GM18868 (cell line): ENCODE data around the gene LRRC4C.

Experiments used
- ATAC-seq: cut with Tn5 transposase; IDR thresholded peaks from one replicate; pipeline ENCODE4 v1.9.1; 2021; ENCODE audit warnings: mild to moderate bottlenecking, moderate library complexity; ENCODE audit not compliant: unreplicated experiment

LRRC4C gene

DNA sequence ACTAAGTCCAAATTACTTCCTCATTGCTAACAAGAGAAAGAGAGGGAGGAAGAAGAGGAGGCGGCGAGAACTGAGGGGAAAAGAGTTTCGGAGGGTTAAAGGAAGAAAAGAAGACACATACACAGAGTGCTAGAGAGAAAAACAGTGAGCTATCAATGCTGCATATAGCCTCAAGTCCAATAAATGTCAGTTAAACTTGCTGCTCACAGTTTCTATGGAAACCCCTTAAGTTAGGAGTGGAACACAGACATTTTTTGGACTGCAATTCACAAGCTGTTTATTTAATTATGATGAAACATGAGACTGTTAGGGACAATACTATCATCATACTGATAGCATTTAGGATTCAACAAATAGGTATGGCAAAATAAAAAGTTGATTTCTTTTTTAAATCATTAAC, 1320.4 kb downstream of the LRRC4C start:
- ATAC-seq, result no peak

DNA sequence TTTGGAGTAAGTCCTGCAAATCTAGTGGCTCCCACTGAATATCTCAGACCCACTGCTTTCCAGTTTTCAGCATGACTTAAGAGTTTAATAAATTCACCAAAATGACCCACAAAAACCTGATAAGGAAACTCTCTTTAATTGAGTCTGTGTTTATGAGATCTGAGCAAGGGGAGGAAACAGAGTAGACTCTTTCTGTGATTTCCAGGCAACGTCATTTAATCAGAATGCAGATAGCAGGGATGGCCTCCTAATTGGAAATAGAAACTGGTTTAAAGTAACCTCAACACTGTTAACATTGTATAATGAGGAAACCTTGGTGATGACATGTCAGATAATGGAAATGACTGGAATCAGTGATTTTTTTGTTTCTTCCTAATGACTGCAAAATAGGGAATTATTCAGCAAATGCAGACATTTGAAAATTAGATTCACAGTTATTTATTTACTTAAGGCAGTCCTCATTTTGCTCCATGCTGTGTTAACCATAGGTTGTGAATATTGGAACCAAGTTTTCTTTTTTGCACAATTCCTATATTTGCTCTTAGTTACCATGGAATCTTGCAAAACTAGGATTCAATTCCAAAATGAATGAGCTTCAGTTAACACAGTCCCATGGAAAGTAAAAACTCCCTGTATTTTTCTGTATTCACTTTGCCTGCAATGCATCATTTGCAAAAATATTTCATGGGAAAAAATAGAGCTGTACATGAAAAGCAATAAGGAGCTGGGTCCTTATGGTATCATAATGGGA, 1324.5 kb downstream of the LRRC4C start:
- ATAC-seq, result no peak

DNA sequence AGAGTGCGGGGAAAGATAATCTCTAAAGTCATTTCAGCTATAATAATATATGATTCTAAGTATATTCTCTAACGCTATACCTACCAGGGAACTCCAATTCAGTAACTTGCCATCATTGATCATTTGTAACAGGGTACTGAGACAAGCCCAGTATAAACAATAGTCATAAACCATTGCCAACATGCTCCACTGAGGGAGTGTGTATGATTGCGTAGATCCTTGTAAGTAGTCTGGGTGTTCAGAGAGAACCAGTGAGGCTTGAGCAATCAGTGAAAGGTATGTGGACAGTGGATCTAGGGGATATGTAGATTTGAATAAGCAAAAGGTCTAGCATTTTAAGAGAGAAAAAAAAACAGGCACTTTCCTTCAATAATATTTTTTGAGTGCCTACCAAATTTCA, 1326.0 kb downstream of the LRRC4C start:
- ATAC-seq, result no peak

DNA sequence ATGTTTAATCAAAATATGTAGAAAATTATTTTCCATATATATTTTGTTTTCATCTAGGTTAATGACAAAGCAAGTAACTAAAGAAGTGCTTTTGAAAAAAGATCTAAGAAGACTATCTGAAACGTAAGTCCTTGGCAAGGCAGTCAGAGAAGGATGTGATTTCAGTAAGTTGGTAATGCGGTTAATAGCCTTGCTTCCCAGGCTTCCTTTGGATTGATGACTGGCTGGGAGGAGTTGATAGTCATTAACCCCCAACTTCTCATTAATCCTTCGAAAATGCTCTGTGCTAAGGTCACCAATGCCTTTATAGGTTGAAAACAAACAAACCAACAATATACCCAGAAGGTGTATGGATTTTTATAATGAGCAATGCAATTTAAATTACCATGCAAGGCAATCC, 1326.5 kb downstream of the LRRC4C start:
- ATAC-seq, result no peak

DNA sequence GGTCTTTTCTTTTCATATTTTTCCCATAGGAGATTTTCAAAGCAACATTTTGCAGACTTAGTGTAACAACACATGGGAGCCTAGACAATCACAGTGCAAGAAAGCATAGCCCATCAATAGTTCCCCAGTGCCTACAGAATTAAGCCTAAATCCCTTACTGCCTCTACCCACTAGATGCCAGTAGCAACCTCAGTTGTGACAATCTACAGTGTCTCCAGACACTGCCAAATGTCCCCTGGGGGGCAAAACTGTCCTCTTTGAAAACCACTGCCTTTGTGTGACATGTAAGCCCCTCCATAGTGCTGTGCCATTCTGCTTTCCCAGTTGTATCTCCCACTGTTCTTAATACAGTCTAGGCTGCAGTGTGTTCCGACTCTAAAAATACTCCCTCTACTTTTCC, 1329.0 kb downstream of the LRRC4C start:
- no peak for ATAC-seq

DNA sequence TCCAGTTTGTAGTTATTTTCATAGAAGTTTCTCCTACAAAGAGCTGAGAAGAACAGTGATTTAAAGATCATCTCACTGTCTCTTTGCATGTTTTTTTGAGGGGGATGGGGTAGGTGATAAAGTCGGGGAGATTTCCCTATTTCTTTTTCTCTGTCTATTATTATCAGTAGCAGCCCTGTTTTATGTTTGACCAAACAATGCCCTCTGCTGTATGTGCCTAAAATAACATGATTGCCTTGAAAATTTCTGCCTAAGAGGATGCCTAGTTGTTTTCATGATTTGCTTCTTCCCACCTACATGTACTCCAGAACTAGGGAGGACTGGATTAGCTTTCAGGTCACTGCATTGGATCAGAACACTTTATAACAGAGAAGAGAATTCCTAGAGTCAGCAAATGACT, 1330.2 kb downstream of the LRRC4C start:
- no peak for ATAC-seq

DNA sequence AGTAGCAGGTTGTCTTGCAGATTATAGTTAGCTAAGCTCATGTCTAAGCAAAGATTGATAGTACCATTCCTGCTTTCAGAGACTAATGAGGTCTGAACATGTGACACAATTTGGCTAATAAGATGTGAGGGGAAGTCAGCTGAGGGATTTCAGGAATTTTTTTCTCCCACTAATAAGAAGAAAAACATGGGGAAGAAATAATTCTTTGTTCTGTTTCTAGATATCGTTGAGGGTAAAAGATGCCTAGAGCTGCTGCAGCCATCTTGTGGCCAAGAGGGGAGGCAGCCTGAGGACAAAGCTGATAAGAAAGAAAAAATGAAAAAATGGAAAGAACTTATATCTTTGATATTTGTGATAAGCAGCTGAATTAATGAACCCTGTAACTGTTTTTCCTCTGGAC, 1334.4 kb downstream of the LRRC4C start:
- no peak for ATAC-seq

DNA sequence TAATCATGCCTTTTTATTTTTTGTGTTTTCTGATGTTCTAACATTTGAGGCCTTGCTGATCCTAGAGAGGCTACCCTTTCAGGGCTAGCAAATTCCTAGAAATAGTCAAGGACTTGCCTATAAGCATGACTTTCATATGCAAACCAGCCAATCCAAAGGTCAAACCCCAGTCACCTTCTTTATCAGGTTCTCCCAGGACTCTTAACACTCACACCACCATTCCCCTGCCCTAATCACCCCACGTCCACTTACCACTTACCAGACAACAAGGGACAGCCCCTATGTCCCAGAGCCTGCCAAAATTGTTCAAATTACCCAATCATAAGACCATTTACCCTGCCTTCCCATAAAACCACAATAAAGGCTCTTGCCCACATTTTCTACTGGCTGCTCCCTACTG, 1339.8 kb downstream of the LRRC4C start:
- ATAC-seq, result no peak

DNA sequence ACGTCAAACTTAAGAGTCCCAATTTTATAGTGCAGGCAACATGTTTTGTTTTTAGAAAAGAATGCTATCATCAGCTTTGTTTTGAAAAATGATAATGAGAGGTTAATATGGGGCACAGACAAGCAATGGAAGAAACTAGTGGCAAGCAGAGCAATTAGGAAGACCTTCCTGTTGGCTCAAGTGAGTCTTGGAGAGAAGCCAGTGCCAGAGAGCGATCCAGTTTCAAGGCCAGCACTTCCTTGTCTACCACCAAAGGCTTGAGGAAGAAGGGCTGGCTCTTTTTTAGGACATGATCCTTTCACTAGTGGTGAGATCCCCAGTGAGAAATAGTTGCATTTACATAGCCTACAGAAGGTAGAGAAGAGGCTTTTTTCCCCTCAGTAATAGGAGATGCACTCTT, 1340.7 kb downstream of the LRRC4C start:
- no peak for ATAC-seq

DNA sequence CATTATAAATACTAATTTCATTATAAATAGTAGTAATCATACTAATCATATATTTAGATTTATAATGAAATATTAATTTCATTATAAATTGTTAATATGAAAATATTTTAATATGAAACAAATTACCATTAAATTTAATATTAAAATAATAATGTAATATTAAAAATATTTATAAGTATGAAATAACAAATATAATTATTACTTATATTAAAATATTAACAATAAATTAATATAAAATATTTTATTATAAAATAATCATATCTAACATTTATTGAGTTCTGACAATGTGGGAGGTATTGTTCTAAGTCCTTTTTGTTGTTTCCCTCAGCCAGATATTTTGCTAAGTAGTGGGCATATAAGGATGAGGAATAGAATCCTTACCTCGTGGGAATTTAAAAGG, 1341.4 kb downstream of the LRRC4C start:
- ATAC-seq, result no peak

DNA sequence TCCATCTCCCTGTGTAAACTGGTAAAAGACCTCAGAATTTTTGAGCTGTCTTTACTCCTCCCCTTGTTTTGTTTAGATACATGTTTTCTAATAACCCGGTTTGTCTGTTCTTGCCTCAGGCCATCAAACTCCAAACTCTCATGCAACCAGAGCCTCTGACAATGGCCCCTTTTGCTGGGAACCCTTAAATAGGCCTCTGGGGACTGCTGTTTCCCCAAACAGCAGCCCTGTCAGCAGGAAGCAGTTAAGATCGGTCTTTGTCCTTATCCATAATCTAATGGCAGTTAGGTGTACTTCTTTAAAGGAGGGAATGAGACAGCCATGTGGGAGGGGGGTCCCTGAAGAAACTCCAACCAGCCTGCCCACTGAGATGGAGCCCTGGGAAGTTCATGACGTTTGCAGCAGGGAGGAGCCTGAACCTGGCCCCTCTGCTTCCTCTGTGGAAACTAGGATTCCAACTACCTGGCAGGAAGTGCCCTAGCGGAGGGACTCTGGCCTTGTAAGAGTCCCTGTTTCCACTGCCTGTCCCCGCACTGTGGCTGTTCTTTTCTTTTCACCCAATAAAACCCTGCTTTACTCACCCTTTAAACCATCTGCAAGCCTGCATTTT, 1354.4 kb downstream of the LRRC4C start:
- ATAC-seq, result no peak

DNA sequence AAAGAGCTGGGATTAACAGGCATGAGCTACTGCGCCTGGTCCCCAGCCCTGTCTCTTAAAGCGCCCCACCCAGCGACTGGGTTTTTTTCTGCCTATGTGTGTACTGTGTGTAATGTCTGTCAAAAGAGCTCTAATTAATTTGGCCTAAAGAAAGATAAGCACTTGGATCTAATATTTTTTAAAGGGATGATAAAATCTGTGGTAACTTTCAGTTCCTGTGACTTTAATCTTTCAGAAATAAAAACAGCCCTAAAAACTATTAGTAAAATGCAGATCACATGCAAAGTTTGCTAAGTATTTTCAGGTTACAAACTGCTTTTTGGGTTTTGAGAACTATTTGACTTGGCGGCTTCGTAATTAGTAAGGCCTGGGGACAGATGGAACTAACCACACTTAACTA, 1358.7 kb downstream of the LRRC4C start:
- no peak for ATAC-seq

DNA sequence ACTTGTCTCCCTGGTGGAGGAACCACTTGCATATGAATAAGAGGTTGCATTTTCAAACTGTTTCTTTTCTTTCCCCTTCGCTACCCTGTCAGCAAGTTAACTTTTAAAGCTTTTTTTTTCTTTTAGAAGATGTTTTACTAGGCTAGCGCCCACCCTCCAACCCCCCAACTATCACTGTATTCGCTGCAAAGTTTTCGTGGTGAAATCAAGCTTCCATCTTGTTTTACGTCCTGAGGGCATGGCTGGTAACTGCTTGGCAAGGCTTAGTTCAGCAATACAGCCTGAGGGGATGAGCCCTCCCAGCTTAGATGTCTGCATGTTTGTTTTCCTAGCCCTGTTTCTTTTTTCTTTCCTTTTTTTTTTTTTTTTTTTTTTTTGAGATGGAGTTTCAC, 1359.3 kb downstream of the LRRC4C start:
- no peak for ATAC-seq

DNA sequence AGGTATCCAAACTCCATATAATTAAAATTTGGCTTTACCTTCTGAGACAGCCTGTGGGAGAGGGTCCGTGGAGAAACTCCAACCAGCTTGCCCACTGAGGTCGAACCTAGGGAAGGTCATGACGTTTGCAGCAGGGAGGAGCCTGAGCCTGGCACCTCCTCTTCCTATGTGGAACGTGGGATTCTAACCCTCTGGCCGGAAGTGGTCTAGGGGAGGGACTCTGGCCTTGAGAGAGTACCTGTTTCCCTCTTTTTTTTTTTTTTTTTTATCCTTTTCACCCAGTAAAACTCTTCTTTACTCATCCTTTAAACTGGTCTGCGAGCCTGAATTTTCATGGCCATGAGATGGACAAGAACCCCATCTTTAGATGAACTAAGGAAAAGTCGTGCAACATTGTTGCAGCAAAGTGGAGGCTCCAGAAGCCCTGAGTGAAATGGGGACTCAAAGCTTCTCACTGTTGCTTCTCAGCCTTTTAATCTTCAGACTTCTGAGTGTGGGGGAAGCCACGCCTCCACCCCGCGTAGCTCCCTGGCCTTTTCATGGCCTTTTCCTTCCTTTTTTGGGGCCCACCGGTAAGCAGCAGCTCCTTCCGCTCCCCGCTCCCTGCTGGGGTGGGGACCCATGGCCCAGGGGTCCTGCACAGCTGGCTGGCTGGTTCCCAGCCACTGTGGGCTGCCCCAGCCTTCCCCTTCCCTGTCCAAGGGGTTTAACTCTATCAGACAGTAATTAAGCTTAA, 1359.9 kb downstream of the LRRC4C start:
- no peak for ATAC-seq

DNA sequence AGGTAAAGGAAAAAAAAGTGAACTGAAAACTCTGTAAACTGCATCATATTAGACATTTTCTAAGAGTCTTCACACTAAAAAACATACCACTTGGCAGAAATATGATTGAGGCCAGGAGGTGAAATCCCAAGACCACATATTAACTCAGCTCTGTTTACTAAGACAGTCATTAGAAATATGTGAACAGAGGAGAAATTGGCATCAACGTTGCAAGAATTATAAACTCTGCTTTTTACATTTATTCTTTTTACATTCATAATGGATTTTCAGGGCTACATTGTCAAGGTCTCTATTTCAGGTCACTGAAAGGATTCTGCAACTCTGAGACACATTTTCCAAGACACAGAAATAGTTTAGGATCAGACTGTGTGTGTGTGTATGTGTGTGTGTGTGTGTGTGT, 1364.0 kb downstream of the LRRC4C start:
- no peak for ATAC-seq

DNA sequence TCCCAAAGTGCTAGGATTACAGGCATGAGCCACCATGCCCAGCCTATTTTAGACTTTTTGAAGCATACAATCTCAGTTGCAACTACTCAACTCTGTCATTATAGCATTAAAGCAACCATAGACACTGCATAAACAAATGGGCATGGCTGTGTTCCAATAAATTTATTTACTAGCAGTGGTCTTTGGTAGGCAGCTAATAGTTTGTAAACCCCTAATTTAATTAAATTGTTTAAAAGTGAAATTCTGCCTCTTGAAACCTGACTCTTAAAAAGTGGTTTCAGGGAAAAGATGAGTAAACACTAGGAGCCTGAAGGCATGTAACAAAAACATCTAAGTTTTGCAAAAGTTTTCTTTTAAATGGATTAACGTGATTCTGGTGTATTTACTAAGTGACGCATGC, 1364.5 kb downstream of the LRRC4C start:
- ATAC-seq, result no peak

DNA sequence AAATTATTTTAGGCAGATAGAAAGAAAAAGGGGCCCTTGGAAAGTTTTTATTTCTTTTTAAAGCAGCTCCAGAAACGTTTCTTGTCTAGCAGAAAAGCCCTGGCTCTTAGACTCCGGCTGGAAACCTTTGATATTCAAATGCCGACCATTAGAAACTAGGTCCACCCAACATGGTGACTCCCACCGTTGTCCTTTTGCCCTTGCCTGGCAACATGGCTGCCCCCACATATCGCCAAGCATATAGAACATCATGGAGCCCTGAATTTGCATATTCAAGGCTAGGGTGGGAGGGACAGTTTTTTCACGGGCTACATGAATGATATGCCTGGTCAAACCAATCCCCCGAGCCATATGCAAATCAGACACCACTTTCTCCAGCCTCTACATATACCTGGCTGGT, 1379.0 kb downstream of the LRRC4C start:
- no peak for ATAC-seq
